MM.1S (cell line): Measurements from ENCODE around the gene RAB1B.

ENCODE experiments used
- CTCF ChIP-seq: fragments of 300-600 bp; sonication (generic); IDR thresholded peaks from 2 replicates; pipeline ENCODE4 v1.5.1; 2016; ENCODE audit warnings: antibody characterized with exemption, low read length, mixed read lengths
- EZH2 ChIP-seq: fragments of 300-600 bp; sonication (generic); optimal IDR thresholded peaks from 2 replicates; pipeline ENCODE3; 2017; ENCODE audit warnings: low read depth, mild to moderate bottlenecking, antibody characterized with exemption, low read length, mixed read lengths
- EZH2phosphoT487 ChIP-seq: fragments of 300-600 bp; sonication (generic); IDR thresholded peaks from 2 replicates; pipeline ENCODE4 v1.6.1; 2018; ENCODE audit warnings: antibody characterized with exemption, low read length

- TF ChIP-seq CTCF (no peak), EZH2phosphoT487 (no peak), EZH2 (no peak)
These were observed 24.3 kb downstream of the RAB1B start for GRCh38 chr11:66292543-66293332.
